HG03432 (cell line): ENCODE data around the gene CDH23.

Source experiments
- ATAC-seq: cut with Tn5 transposase; IDR thresholded peaks from one replicate; pipeline ENCODE4 v1.9.1; 2021; ENCODE audit warnings: mild to moderate bottlenecking, moderate library complexity; ENCODE audit not compliant: unreplicated experiment

The CDH23 gene

DNA sequence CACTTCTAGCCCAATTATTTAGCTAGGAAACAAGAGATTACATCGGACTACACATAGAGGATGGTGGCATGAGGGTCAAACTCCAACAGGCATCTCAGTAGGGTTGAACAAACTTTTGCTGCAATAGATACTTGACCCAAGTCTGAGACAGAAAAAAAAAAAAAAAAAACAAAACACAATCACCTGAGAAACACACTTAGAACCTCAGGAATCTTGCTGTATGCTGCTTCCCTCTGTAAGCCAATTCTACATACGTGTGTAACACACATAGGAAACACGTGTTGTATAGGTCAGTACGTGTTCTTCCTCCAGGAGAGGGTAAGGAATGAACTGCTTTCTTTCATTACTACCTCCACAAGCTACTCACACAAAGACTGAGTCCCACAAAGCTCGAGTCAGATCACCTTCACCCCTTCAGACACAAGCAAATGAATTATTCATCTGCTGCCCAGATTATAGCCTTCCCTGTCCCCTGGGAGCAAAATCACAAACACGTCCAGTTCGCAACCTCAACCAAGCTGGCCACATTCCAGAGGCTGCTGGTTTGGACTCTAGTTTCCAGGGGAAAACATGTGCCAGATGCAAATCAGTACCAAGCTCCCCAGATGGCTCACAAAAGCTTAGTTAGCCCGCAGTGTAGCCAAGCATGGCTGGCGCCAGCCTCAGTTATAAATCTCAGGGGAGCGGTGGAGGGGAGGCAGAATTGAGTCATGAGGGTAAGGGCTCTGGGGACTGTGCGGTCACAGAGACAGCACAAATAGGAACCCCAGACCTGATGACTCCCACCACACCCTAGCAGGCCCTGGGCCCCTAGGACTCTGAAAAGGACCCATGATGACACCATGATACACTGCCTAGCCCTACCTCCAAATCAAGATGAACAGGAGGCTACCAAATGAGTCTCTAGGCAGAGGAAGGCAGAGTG is 439.2 kb downstream of the CDH23 start:
- peak; percentile 94 for ATAC-seq

DNA sequence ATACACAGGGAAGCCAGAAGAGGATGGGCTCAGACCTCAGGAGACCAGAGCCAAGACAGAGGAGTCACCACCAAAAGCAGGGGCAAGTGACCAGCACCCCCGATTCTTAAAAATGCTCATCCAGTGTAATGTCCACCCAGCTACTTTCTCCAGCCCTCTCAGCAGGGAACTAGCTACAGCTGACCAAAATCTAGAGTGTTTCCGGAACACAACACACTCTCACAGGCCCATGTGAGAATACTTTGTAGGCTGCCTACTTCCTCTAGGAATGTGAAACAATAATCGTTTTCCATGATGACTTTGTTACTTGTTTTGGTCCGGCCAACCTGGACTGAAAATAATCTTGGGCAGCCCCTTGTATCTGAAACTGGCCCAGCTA is 439.9 kb downstream of the CDH23 start:
- ATAC-seq, result peak; percentile 19

DNA sequence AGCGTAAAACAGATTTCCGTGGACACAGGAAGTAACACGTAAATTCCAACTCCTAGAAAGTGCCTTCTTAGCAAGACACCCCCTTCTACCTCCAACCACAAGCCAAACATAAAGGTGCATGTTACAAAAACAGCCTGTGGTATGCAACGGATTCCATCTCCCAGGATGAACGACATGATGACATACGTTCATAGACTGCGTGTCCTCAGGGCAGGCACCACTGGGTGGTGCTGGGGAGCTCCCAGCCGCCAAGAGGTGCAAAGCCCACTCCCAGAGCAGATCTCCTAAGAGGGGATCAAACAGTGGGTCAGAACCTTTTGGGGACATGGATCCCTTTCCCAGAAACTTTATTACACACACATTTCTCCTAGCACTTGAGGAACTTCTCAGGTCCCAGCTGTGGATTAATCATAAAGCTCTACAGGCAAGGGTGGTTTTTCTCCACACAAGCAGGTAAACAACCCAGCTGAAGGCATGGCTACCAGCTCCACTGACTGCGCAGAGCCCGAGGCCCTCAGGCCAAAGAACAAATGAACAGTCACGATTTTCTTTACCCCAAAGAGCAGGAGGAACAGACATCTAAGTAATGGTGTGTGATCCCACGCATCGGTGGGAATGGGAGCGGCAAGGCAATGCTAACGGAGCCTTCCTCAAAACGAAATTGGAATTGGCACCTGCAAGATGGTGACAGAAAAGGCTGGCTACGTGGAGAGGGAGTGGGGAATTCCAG is 440.5 kb downstream of the CDH23 start:
- ATAC-seq, result no peak

DNA sequence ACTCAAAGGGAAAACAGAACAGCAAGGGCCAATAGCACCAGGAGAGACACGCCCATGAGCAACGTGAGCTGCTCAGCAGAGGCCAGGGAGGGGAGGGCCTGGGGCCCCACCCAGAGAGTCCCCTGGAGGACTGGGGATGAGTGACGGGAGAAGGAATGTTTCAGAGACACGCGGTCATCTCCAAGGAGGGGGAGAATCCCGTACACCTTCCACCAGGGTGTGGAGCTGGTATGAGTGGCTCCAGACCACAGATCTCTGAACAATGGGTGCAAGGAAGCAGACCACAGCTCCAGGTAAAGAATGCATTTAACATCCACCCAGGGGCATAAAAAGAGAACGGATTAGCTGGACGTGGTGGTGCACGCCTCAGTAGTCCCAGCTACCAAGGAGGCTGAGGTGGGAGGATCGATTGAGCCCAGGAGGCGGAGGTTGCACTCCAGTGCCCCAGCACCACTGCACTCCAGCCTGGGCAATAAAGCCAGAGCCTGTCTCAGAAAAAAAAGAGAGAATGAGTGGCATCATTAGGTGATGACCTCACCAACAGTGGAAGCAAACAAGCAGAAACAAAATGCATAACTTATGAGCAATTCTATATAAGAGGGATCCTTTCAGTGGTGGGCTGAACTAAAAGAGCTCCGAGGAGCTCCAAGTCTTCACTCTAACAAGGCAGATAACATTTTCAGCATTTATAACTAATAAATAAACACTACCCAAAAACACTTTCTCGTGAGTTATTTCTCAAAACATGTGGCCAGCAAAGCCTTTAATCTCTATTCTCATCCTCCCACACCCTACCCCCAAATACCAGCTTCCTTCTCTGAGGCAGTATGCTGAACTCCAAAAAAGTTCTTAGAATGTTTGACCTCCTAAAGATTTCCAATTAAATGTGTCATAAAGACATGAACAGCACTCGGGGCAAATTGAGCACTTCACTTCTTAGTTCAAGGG is 441.8 kb downstream of the CDH23 start:
- no peak for ATAC-seq

DNA sequence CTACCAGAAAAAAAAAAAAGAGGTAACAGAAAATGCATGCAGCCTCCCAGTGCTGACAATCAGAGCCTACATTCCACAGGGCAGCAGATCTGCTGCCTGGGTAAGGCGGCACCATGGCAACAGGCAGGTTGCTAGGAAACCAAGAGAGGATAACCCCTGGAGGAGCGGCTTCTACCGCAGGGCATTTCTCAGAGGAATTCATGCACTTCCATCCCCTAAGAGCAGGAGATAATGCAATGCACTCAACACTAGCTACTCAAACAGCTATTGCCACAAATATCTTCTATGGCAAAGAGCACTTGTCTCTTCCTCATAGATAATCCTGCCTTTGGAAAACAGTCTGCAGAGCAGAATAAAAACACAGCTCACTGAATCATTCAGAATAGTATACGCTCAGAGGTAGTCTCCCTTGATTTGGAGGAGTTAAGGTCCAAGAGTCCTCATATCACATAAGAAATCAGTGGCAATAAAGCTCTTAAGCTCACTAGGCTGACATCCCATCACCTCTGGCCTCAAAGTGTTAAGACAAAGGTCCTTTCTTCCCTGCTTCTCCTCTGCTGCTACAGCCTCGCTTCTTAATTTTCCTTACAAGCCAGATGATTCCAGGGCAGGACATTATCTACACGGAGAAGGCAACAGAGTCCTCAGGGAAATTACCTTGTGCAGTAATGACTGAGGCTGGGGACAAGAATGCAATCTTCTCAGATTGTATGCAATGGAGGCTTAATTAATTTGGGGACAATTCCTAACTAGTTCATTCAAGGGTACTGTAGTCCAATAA is 443.6 kb downstream of the CDH23 start:
- ATAC-seq, result no peak

DNA sequence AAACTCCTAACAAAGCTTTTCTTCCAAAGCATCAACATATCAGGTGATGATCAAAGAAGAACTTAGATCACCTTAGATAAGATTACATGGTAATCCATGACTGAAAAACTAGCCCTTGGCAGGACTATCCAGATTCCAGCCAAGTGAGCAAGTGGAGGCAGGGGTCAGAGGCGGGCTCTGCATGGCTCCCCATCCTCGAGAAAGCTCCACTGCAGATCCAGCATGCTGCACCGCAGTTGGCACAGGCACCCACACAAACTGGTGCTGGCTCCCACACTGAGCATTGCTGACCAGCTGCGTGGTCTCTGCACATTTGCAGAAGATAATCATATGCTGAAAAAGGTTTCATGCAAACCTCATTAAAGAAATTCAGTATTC is 444.2 kb downstream of the CDH23 start:
- ATAC-seq, result no peak

DNA sequence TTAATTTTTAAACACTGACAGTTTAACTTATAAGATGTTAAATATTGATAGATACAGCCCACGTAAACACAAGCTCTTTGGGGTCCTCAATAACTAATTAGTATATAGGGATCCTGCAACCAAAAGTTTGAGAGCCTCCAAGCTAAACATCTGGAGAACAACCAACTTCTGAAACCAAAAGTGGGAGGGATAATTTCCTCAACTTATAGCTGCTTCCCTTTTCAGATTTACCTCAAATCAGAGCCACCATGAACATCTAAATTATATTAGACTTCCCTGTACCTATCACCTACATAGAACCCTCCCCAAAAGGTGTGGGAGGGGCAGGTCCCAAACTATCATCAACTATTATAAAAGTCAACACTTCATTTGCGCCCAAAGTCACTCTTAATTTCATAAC is 445.7 kb downstream of the CDH23 start:
- no peak for ATAC-seq

DNA sequence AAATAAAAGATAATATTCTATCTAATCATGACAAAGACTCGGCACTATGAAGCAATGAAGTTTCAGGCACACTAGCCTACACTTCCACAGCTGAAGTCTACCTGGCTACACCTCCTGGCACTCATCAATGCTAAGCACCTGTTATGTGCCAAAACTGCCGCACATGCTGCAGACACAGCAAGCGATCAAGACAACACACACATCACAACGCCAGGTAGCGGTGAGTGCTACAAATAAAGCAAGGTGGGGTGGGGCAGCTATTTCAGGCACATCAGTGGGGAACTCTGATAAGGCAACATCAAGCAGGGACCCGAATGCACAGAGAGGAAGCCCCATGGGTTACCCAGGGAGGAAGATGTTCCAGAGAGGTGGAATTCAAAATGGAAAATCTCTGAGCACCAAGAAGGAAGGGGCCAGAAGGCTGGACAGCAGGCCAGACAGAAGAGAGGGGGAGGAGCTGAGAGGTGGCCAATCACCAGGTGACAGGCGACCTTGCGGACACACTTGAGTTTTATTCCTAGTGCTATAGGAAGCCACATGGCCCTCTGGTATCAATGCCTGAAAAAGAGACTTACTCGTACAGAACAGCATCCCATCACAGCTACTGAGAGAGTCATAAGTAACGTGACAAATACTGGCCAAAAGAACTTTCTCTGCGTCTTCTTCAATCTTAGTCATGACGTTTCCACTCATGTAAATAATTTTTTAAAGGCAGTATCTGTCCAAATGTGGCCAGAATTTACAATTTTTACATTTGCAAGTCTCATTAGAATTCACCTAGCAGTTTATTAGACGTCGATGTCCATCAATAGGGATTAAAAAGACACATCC is 446.4 kb downstream of the CDH23 start:
- ATAC-seq, result no peak

DNA sequence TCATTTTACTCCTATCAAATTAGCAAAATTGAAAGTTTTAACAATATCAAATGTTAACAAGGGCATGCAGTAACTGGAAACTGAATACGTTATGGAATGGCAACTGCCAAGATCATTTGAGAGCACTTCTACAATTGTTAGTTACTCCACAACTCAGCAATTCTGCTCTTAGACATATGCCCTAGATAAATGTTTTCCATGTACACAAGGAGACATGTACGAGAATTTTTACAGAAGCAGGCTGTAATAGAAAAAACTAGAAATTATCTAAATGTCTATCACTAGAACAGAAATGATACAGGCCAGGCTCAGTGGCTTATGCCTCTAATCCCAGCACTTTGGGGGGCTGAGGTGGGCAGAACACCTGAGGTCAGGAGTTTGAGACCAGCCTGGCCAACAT is 447.4 kb downstream of the CDH23 start:
- ATAC-seq, result no peak

DNA sequence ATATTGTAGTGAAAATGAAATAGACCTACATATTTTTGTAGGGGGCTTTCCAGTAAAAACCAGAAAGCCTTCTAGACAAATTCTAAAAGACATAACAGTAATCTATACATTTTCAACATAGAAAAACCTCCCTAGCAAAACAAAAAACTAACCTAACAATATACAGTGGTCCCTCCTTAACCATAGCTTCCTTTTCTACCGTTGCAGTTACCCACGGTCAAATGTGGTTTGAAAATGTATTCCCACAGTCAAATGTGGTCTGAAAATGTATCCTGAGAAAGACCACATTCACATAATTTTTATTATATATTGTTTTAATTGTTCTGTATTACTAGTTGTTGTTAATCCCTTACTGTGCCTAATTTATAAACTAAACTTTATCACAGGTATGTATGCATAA is 448.0 kb downstream of the CDH23 start:
- no peak for ATAC-seq

DNA sequence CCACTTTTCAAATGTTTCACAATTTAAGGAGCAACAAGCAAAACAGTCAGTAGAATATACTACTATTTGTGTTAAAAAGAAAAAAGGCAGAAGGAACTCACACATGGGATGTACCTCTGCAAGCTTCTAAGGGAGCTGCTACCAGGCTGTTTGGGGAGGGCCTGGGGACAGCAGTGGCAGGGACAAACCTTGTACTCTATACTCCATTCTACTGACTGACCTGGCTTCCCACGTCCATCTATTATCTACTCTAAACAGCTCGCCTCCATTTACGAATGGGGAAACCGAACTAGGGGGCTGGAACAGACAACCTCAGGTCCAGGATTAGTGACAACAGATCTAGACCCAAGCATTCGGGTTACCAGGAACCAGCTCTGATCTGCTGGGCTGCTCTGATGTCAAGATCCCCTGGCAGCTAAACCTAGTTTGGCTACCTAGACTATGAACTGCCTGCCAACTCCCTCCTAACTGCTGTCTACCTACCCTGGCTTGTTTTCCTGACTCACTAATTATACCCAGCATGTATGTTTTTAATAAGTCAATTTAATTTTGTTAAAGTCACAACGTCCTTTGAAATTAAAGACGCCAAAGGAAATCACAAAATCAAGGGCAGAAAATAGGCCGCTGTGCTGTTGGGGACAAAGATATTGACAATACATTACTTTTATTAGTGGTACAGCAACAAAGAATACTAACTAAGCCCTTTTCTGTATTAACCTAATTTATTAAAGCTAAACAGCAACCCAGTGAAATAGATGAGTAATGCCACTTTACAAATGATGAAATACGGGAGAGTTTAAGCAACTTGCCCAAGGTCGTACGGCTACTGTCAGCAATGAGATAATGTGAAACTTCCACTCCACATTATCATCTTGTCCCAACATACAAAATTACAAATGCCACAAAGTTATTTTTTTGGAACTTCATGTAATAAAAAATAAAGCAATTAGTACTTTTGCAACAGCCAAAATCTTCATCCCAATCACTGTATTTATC is 449.0 kb downstream of the CDH23 start:
- ATAC-seq, result no peak

DNA sequence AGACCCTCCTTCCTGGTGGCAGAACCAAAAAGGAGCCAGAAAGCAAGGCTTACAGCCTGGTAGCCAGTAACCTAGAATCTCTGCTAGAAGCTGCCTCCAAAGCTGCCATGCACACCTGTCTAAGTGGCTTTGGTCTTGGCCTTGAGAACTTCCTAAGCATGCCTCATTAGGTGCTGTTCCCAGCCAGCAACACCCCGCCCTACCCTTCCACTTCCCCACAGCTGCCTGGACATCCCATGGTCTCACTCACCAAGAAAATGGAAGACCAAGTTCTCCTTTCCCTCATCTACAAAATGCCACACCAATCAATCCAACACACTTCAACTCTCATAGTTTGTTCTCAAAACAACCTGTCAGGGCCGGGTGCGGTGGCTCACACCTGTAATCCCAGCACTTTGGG is 450.1 kb downstream of the CDH23 start:
- no peak for ATAC-seq

DNA sequence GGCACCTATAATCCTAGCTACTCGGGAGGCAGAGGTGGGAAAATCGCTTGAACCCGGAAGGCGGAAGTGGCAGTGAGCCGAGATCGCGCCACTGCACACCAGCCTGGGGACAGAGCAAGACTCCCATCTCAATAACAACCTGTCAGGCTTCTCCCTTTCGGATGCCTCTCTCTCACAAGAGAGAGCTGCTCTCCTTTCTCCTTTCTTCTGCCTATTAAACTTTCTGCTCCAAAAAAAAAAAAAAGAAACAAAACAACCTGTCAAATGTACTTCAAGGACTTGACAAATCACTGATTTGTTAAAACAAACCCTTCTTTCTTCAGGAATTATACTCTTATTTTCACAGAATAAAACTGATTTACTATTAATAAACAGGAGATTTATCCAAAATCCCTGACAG is 450.7 kb downstream of the CDH23 start:
- ATAC-seq, result no peak

DNA sequence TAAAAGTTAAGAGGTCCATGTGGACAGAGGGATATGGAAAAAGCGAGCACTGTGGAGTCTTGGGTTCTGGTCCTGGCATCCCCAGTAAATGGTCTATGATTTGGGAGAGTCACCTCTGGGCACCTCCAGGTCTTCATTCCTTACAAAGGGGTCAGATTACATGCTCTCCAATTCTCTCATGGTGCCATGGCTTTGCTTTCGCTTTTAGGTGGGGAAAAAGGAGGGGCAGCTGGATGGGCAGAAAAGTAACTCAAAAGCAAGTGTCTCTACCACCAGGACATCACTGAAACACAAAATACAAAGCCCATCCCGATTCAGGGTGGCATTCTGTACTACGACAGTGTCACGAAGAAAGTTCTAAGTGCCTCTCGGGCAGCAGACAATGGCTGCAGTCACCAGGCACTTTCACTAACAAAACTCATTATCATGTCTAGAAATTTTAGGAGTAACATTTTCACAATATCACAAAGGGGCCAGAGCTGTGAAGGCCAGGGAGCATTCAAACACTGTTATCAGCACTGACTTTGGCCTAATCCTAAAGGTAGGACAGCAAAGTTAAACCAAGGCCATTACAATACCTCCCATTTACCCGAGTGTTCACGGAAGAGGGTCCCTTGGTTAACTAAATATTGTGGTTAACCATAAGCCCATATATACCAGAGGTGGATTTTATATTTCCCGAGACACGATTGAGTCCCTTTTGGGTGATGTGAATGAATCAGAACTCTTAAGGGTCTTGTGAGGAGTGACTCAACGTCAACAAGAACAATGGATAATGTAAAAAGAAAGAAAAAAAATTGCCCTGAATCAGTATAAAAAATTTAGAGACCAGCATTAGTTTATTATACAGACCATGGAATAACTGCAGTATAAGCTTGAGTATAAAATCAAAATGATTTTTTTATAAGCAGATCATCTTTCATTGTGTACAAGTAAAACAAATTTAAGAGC is 451.9 kb downstream of the CDH23 start:
- ATAC-seq, result no peak

DNA sequence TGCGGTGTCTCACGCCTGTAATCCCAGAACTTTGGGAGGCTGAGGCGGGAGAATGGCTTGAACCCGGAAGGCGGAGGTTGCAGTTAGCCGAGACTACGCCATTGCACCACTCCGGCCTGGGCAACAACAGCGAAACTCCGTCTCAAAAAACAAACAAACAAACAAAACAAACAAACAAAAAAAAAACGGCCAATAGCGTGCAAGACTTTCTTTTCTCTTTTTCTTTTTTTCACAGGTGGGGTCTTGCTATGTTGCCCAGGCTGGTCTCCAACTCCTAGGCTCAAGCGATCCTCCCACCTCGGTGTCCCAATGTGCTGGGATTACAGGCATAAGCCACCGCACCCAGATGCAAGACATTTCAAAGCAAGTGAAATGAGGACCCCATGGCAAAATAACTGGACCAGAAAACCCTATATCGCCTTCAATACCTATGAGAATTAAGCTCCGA is 452.8 kb downstream of the CDH23 start:
- no peak for ATAC-seq

DNA sequence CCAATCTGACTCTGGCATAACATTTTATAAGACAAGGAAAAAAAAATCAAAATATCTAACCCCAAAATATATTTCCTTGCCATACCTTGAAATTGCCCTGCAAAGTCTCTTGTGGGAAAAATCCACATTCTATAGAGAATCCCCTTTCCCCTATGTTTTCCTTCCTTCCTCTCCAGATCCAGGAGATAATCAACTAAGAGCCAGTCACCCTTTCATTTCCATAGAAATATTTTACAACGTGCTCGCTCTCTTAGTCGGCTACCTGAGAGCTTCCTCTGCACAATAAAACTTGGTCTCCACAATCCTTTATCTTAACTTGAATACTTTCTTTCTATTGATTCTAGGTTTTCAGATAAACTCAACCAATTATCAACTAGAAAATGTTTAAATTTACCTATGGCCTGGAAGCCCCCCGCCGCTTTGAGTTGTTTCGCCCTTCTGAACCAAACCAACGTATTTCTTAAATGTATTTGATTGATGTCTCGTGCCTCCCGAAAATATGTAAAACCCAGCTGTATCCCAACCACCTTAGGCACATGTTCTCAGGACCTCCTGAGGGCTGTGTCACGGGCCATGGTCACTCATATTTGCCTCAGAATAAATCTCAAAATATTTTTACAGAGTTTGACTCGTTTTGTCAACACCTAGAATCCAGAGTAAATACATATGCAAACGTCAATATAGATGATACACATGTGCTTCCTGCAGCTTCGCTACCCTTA is 453.5 kb downstream of the CDH23 start:
- no peak for ATAC-seq
